GM12872 (cell line): ENCODE data around the gene SPESP1.

Experiments used
- TF ChIP-seq, protein P1 (sequence below): IDR thresholded peaks from 3 replicates; pipeline ENCODE4 v1.5.1; 2011; ENCODE audit warnings: low read depth, mild to moderate bottlenecking, low read length, moderate library complexity; ENCODE audit not compliant: insufficient read depth

Gene SPESP1

DNA sequence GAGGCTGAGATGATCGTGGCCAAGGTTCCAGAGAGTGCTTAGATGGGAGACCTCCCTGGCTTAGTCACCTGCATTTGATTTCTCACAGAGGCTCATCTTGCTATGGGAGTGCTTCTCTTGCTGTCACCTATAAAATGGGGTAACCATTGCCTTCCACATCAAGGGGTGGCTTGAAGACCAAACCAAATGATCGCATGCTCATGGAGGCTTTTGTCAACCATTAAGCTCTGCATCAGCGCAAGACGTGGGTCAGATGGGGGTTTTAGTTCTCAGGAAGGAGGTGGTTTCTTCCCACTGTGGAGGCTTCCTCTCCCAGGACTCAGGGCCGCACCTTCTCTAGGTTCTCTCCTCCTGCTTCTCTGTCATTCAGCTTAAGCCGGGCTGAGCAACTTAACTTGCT is 56.8 kb downstream of the SPESP1 start:
- TF ChIP-seq, protein P1, sequence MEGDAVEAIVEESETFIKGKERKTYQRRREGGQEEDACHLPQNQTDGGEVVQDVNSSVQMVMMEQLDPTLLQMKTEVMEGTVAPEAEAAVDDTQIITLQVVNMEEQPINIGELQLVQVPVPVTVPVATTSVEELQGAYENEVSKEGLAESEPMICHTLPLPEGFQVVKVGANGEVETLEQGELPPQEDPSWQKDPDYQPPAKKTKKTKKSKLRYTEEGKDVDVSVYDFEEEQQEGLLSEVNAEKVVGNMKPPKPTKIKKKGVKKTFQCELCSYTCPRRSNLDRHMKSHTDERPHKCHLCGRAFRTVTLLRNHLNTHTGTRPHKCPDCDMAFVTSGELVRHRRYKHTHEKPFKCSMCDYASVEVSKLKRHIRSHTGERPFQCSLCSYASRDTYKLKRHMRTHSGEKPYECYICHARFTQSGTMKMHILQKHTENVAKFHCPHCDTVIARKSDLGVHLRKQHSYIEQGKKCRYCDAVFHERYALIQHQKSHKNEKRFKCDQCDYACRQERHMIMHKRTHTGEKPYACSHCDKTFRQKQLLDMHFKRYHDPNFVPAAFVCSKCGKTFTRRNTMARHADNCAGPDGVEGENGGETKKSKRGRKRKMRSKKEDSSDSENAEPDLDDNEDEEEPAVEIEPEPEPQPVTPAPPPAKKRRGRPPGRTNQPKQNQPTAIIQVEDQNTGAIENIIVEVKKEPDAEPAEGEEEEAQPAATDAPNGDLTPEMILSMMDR: no peak

DNA sequence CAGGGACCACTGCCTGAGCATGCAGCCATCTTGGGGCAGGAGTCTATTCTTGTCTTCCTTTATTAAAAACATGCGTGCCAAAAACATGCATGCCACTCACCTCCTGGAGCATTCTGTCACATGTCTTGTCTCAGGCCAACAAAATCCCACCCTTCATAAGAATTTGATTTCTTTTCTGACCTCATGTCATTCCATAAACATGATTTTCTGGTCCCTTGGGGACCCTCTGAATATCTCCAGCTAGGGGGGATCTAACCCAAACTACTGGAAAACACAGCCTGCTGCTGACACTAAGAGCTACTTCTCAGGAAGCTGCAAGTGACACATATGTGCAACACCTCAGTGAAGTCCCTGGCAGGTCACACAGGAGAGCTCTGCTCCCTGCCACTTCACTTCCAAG is 57.4 kb downstream of the SPESP1 start:
- TF ChIP-seq, protein P1: no peak

- TF ChIP-seq, protein P1: no peak
Measured at GRCh38 chr15:68989541-68990230, 59.4 kb downstream of the SPESP1 start.

DNA sequence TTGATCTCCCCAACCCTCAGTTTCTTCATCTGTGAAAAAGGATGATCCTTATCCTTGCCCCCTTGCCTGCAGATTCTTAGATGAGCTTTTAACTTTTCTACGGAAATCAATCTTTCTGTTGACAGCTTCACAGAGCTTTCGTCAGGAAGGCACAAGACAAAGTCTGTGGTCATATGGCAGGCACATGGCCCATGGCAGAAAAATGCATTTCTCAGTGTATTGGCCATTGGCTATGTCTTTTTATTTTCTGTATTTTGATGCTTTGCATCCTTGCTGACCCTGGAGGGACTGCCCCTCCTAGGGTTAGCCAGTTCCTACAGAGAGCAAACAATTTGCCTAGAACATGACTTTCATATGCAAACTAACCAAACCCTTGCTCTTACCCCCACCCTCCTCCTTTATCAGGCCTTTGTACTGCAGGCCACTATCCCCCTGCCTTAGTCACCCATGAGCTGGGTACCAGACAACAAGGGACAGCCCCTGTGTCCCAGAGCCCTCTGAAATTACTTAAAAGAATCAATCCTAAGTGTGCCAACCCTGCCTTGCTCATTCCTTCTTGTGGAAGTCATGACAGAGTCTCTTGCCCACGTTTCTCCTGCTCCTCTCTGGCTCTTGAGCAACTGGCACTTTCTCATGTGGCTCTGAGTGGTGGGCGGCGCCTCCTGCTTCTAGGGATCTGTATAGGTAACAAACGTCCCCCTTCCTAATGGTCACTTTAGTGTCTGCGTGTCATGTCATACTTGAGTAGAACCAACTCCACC is 60.1 kb downstream of the SPESP1 start:
- TF ChIP-seq, protein P1: no peak

DNA sequence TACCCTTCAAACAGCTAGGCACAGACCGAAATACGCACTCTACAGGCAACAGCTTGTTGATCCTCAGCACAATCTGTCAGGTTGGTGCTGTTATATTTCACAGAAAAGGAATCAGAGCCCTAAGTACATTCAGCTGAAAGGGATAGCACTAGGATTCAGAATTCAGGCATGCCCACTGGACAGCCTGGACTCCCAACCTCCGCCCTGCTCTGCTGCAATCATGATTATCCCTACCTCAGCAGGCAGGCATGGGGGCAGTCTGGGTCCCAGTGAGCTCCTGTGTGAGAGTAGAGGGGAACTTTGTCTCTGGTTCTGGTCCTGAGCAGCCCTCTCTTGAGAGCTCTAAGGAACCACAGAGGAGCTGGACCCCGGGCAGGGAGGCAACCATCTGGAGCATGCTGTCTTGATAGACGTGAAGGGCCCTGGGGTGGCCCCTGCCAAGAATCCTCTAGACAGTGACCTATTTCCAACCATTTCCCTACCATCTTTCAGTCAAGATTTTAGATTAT is 60.7 kb downstream of the SPESP1 start:
- TF ChIP-seq, protein P1: no peak

DNA sequence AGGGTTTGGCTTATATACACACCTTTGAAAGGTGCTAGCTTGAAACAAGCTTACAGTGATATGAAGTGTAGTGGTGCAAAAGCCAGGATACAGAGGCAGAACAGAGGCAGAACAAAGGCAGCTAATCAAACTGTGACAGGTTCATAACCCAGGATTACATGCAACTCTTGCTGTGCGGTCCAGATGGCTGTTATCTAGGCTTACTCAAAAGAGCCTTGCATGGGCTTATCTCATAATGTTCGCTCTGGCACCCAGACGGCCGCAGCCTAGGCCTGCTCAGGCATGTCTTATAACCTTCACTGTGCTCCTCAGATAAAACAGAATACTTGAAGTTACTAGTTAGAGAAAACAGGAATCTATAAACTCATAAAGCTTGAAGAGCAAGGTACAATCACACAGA is 61.4 kb downstream of the SPESP1 start:
- TF ChIP-seq, protein P1: no peak

GRCh38 chr15:68992696-68993095 is 62.4 kb downstream of the SPESP1 start:
- TF ChIP-seq, protein P1: no peak
